ENCODE measurements around the gene RASGRP1. TPM values are rescaled to one million over a fixed set of nuclear protein-coding genes. Genes with fewer than 3 reads are reported as not detected.

The RASGRP1 gene
- total RNA-seq, 1 experiment from 2014 or later, result 0.85 TPM

DNA sequence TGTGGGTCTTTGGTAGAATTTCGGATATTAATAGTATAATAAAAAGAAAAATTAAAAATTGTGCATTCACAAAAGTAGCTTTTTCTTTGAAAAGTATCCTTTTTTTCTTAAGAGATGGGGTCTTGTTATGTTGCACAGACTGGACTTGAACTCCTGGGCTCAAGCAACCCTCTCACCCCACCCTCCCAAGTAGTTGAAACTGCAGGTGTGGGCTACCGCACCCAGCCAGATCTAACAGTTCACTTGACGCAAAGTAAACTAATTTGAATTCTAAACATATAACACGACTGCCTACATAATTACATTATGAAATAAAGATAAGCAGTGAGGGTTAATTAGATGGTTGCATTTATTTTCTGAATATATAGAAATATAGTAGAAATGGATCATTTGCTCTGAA lies 99.9 kb downstream of the RASGRP1 start:
- Histone ChIP-seq H3K4me1 (ENCODE audit: insufficient read depth, low read length) (no peaks in the 10 kb centered on the region), H2BK5ac (ENCODE audit: insufficient read length, low read length) (no peak overlapping the region), H3K14ac (ENCODE audit: insufficient read depth, low read length) (no peak overlapping the region), H2BK15ac (ENCODE audit: low read depth, low read length) (no peak overlapping the region), H2BK12ac (ENCODE audit: insufficient read length, low read depth, low read length) (no peak overlapping the region), H3T11ph (ENCODE audit: low read length) (no peak overlapping the region), H3K4me2 (ENCODE audit: insufficient read depth, insufficient read length, low read length) (no peak overlapping the region), H4K5ac (ENCODE audit: insufficient read length, low read depth, low read length) (no peak overlapping the region), H3K4ac (ENCODE audit: low read depth, low read length) (no peak overlapping the region), H2AFZ (ENCODE audit: low read length) (no peak overlapping the region), H2AK5ac (ENCODE audit: insufficient read length, low read length) (no peak overlapping the region), H3K23me2 (ENCODE audit: insufficient read length, low read depth, low read length, poor library complexity, severe bottlenecking) (no peaks in the 10 kb centered on the region), H4K91ac (ENCODE audit: insufficient read length, low read depth, low read length) (no peak overlapping the region), H3K79me1 (ENCODE audit: insufficient read depth, low read depth, low read length, poor library complexity, severe bottlenecking) (peaks cover 3% of the 10 kb centered on the region), H3K23ac (ENCODE audit: insufficient read length, low read depth, low read length) (no peak overlapping the region), H3K9ac (ENCODE audit: extremely low read depth, insufficient read length, low read length) (no peak overlapping the region), H3K27ac (ENCODE audit: insufficient read length, low read depth, low read length) (no peak overlapping the region), H2BK20ac (ENCODE audit: low read depth, low read length, poor library complexity, severe bottlenecking) (no peak overlapping the region), H2BK120ac (ENCODE audit: low read depth, low read length, poor library complexity, severe bottlenecking) (no peak overlapping the region), H3K27me3 (ENCODE audit: insufficient read depth, low read length) (no peaks in the 10 kb centered on the region), H3K79me2 (ENCODE audit: insufficient read depth, low read length) (peaks cover 7% of the 10 kb centered on the region; the same call in 1 of the 2 replicates), H4K20me1 (ENCODE audit: control insufficient read depth, insufficient read depth, insufficient read length) (no peaks in the 10 kb centered on the region), H3K56ac (ENCODE audit: insufficient read length, low read depth, low read length) (no peak overlapping the region), H3K18ac (ENCODE audit: insufficient read length, low read depth, low read length) (no peak overlapping the region), H4K8ac (replicated peaks; ENCODE audit: insufficient read length, low read depth, low read length) (no peak overlapping the region), H3K9me3 (ENCODE audit: control insufficient read depth, low read depth, low read length) (no peaks in the 10 kb centered on the region)
- no peak for TF ChIP-seq CTCF (conservative IDR thresholded peaks at IDR 0.05)
- Mint-ChIP-seq H3K27ac (no peak overlapping the region), H3K9me3 (no peaks in the 10 kb centered on the region), H3K36me3 (ENCODE audit: insufficient read depth in 1 of 3, low read depth in 3 of 3) (peaks cover 0 to 18% (median 8%) of the 10 kb centered on the region in 3 experiments; a peak in 4 of 7 replicates), H3K27me3 (ENCODE audit: low read depth) (no peaks in the 10 kb centered on the region), H3K4me3 (no peak overlapping the region), H3K4me1 (peaks cover 0 to 4% of the 10 kb centered on the region in 2 experiments; a peak in 1 of 4 replicates)
- DNase-seq, result no peak
- WGBS (ENCODE audit: extremely low coverage, insufficient read length, low lambda C conversion rate), result no CpG with 5 or more reads among the region's 4 CpGs
